GM18498 (cell line): ENCODE results near the gene DUOX2.
"Not testable (repeated sequence)": the region's sequence is repeated elsewhere in the genome, so short reads cannot be mapped to it uniquely, and the experiment has no call there.

Experiments
- ATAC-seq: cut with Tn5 transposase; IDR thresholded peaks from one replicate; pipeline ENCODE4 v1.9.1; 2021; ENCODE audit warnings: mild to moderate bottlenecking, moderate library complexity; ENCODE audit not compliant: unreplicated experiment

DUOX2 gene

DNA sequence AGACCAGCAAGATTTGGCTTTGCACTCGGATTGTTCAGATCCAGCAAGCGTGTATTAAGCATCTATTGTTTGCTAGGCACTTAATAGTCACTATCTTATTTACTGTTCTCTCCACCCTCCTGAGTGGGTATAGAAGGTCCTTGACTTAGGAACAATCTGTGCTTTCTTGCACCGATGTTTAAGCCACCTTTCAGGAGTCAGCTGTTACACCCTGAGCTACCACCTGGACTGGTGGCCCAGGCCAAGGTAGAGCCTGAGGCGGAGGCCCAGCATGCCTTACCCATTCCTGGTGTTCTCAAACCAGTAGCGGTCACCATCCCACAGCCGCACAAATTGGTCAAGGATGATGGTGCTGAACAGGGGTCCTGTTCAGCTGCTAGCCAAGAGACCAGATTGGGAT lies 25.8 kb upstream of the DUOX2 start:
- ATAC-seq: no peak

DNA sequence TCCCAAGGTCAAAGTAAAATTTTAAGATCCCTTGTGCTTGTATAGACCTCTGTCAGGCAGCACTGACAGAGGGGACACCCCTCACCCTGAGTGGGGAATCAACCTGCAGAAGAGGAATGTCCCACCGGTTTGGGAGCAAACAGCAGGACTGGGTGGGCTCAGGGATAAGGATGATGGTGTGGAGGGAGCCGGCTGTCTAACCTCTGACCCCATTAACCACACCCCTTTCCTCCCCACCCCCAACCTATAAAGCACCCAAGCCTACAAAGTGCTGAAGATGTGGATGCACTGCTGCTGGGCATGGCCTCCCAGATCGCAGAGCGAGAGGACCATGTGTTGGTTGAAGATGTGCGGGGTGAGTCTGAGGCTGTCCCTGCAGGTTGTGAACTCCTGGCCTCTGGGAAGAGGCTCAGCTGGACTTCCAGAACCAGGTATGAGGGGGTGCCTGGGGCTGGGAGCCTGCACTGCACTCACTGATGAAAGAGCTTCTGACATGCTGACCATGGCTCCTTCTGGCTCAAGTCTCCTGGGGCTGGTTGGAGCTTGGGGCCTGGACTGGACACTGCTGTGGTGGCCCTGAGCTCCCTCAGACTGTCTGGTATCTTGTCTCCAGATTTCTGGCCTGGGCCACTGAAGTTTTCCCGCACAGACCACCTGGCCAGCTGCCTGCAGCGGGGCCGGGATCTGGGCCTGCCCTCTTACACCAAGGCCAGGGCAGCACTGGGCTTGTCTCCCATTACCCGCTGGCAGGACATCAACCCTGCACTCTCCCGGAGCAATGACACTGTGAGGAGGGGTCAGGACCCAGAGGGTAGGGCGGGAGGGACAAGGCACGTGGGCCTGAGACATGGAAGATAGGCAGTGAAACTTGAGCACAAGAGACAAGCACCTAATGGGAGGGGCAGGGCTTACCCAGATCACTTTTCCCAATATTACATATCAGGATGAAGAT lies 25.1 kb upstream of the DUOX2 start:
- ATAC-seq: no peak

DNA sequence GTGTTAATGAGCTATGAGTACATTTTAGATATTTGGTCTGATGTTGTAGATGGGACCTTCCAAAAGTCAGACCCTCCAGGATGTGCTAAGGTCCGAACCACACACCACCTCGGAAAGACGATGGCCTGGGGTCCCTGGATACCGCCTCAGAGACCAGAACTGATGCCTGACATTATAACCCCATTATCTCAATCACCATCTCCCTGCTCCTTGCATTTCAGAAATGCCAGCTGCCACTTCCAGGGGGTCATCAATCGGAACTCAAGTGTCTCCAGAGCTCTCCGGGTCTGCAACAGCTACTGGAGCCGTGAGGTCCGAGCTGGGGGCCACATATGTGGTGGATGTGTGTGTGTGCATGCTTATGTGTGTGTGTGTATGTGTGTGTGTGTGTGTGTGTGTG lies 23.7 kb upstream of the DUOX2 start:
- no peak for ATAC-seq

DNA sequence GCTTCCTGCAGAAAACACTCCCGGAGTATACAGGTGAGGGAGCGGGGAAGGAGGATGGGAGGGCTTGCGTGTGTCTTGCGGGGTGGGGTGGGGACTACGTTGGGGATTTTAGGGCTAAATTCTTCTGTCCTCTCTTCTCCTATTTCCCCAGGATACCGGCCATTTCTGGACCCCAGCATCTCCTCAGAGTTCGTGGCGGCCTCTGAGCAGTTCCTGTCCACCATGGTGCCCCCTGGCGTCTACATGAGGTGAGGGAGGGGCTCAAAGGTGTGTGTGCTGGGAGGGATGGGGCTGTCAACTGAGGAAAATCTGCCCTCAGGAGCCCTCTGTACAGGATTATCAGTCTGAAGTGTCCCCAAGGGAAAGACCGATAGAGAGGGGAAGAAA lies 22.4 kb upstream of the DUOX2 start:
- no peak for ATAC-seq

DNA sequence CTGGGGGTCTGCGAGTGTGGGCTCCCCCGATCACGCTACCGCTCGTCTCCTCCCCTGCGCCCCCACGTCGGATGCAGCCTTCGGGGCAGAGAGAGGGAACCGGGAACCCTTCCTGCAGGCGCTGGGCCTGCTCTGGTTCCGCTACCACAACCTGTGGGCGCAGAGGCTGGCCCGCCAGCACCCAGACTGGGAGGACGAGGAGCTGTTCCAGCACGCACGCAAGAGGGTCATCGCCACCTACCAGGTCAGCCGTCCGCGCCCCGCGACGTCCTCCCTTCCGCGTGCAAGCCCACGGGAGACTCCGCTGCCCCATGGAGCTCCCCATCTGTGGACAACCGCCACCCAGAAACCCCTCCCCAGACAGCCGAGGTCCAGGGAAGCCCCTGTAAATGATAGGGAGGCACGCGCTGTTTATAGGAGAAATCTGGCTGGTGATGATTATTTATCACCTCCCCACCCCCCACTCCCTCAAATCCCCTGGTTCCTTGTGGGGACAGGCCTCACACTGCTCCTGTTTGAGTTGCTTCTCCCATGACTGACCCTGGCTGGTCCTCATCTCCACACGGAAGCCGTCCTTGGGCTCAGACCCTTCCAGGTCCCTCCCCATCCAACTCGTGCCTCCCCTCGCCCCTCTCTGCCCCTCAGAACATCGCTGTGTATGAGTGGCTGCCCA lies 21.9 kb upstream of the DUOX2 start:
- not testable (repeated sequence) for ATAC-seq

DNA sequence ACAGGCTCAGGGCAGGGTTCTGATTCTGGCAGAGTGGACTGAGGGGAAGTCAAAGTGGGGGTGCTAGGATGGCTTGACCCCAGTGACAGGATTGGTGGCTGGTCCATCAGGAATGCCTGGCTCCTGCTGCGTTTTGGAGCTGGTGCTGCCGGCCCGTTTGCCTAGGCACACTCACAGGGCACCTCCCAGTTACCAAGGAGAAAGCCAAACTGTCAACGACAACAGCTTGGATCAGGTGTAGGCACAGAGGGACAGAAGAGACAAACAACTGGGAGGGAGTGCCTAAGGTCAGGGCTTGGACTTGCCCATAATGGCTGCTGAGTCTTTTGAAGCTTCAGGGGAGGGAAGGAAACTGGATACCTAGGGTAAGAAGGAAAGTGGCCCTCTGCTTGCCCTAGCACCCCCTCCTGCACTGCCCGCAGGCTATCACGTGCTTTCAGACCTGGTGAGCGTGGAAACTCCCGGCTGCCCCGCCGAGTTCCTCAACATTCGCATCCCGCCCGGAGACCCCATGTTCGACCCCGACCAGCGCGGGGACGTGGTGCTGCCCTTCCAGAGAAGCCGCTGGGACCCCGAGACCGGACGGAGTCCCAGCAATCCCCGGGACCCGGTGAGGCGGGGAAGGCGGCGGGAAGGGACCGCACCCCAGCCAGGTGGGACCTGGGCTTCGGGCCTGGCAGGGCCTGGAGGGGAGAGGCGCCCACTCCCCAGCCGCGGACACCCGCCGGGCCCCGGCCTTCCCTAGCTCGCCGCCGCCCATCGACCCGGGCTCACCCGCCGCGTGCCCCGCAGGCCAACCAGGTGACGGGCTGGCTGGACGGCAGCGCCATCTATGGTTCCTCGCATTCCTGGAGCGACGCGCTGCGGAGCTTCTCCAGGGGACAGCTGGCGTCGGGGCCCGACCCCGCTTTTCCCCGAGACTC lies 21.0 kb upstream of the DUOX2 start:
- no peak for ATAC-seq

DNA sequence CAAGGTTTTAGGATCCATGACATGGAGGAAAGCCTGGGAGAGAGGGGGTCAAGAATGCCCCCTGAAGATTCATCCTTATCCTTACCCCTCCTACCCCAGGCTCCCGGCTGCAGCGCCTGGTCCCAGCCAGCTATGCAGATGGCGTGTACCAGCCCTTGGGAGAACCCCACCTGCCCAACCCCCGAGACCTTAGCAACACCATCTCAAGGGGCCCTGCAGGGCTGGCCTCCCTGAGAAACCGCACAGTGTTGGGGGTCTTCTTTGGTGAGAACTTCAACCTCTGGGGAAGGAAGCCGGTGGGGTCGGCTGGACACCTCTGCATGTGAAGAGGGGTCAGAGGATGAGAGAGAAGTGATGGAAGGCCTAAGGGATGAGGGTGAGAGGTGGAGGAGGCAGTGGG lies 20.1 kb upstream of the DUOX2 start:
- no peak for ATAC-seq

DNA sequence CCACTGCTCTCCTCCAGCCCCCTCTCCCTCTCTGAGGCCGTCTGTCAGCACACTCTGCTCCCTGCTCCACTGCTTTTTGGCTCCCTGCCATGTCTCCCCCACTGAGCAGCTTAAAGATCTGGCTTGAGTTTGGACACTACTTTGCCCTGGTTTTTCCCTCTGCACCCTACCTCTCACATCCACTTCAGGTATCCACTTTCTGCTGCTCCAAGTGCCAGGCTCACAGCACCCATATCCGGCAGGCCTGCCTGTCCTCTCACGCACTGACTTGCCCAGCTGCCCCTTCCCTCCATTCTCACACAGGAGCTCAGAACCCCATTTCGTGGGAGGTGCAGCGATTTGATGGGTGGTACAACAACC lies 19.6 kb upstream of the DUOX2 start:
- no peak for ATAC-seq

DNA sequence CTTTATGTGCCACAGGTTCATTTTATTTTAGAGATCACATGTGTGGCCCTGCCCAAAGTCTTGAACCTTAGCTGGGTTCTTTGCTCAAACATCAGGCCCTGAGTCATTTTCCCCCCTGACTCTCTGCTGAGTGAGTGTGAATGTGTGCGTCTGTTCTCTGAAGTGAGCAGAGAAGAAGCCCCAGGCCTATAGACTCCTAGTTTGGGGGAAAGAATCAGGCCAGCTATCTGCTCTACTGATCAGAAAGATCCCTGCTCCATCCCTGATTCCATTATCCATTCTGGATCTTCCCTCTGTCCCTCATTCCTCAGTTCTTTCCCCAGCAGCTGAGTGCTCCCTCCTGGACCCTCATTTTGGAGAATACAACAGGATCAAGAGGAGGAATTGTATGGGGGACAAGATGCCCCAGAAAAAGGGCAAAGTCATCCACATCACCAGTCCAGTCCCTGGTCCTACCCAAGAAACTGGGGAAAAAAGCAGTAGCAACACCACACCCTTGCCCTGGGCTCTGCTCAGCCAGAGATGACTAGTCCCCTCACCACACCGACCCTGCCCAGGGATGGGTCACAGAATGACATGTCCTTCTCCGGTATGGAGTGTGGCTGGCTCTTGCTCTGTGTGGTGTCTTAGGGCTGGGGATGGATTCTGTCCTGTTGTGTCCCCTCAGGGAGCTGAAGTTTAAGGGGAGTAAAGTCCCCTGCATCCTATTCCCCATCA lies 19.0 kb upstream of the DUOX2 start:
- no peak for ATAC-seq

DNA sequence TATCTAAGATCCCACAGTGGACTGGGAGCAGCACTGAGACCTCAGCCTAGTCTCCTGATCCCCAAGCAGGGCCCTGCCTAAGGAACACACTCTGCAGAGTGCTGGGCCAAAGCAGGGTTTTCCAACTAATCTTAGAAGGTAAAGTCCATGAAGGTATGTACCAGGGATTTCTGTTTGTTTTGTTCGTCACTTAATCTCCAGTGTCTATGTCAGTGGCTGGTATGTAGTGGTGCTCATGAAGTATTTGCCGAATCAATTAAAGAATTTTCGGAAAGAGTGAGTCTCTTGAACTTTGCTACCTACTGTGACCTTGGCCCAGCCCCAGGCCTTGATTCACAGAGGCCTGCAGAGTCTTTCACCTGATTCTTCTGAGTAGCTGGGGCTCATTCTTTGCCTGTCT lies 17.5 kb upstream of the DUOX2 start:
- ATAC-seq: no peak

DNA sequence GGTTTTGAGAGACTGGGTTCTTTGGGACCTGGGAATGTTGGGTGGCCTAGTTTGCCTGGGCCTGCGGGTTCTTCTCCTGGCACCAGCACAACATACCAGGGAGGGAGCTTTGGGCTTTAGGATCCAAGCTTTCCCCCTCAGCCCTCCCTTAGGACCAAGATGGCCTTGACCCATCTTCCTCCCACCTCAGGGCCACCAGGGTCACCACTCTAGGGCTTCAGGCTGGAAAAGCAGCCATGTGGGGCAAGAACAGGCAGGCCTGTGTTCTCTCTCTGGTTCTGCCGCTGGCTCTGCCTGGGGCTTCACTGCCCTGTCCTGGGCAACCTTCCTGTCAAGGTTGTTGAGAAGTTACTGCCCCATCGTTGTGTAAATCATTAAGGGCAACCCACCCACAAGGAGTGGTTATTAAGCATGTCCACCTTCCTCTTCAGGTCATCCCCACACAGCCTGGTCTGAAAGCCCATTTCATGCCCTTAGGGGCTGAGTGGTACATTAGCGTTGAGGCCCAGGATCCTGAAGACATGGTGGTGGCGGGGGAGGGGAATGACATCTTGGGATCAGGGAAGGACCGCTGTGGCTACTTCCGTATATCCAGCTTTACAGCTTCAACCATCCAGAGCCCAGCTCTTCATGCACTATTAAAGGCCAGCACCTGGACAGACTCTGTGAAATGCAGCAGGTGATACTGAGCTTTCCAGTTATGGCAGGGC lies 16.5 kb upstream of the DUOX2 start:
- ATAC-seq: no peak

DNA sequence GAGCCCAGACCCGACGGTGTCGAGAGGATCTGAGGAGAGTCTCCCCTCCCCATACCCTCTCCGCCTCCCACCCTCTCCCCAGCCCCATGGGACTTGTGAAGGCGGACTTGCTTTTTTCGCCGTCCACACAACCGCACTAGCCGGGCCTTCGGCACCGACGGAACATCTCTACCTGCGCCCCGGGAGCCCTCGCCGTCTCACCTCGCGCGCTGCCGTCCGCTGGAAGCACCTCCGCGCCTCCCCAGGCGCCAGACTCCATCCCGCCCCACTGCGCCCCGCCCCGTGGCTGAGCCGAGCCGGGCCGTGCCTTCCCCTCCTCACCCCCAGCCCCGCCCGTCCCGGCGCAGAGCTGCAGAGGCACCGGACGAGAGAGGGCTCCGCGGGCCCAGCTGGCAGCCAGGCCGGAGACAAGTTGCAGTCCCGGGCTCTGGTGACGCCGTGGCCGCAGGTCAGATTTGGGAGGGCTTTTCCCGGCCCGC lies 15.7 kb upstream of the DUOX2 start, which contains the start of the genes DUOX1 and DUOXA1:
TSS of gene DUOX1 (plus strand) at position 344 of the 479 bp plus-strand sequence. CDS start 1,973 bp downstream, outside the sequence.
TSS of gene DUOXA1 (minus strand) at position 229 of the 479 bp plus-strand sequence. CDS start 6,865 bp downstream, outside the sequence.
- ATAC-seq: no peak

DNA sequence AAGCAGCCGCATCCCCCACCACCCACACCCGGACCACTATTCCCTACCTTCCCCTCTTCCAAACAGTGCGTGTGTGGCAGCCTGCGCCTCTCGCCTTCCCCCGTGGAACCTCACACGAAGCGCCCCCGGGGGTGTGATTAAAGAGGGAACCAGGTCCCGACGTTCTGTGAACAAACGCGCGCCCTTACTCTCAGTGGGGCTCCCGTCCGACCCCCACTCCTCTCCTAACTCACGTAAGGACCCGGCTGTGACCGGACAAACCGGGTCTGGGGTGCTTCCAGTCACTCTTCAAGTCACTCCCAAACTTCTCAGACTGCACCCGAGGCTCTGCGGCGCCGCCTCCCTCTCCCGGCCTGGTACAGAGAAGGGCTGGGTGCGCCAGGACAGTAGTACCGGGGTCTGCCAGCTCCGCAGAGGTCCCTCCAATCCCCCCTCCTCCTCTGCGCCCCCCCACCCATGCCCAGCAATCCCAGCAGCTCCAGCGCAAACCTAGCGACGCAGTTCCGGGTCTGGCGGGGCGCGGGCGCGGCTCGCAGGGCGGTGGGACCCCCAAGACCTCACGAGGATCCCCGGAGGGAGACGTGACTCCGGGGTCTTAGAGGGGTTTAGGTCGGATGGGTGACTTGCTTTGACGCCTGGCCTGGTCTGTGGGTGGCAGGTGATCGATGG lies 15.1 kb upstream of the DUOX2 start:
- ATAC-seq: no peak

DNA sequence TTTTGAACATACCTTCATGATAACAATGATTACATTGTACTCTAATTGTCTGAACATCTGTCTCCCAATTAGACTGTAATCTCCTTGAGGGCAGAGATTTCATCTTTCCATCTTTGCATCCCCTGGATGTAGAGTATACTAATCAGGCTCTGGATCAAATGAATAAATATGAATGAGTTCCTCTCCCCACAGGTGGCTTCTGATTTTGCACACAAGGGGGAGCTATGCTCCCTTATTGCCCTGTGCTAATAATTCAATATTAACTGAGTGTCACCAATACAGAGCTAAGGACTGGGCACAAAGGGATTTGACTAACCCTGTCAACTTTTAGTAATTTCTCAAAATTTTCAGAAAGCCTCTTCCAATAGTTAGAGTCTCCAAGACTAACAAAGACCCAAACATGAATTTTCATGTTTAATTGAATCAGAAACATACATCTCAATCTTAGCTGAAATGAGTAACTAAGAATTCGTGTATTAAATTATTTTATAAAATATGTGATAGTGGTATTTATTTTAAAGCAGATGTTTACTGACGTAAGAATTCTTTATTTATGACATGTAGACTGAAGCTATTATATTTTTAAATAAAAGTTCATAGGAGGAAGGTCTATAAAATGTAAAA lies 12.7 kb upstream of the DUOX2 start:
- no peak for ATAC-seq

DNA sequence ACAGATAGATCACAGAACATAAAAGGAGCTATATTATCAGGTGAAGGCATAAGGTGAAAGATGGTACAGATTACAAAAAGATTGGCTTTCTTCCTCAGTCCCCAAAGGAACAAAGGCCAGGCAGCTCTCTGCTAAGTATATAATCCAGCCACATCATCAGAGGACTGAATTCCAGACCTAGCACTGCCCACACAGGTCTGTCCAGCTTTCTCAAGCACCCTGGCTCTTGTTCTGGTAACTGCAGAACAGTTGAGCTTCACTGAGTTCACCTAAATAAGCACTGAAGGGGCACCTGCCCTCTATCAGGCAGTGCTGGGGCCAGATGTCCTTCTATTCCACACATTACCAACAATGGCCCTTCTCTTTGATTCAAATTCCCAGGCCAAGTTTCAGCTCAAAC lies 9.4 kb upstream of the DUOX2 start:
- no peak for ATAC-seq

DNA sequence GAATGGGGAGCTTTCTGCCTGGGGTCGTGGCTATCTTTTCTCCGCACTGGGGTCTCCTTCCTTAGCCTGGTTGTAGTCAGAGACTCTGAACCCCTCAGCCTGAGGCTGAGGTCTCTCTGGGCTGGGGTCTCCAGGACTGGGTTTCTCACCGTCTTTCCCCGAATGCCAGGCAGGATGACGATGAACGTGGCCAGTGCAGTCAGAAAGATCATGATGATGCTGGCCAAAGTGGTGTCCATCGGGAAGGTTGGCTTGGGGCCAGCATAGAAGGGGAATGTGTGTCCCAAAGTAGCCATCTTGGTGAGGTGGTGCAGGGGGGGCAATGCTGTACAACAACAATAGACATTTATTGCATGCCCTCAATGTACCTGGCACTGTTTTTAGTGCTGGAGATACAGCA lies 8.7 kb upstream of the DUOX2 start:
- ATAC-seq: no peak

DNA sequence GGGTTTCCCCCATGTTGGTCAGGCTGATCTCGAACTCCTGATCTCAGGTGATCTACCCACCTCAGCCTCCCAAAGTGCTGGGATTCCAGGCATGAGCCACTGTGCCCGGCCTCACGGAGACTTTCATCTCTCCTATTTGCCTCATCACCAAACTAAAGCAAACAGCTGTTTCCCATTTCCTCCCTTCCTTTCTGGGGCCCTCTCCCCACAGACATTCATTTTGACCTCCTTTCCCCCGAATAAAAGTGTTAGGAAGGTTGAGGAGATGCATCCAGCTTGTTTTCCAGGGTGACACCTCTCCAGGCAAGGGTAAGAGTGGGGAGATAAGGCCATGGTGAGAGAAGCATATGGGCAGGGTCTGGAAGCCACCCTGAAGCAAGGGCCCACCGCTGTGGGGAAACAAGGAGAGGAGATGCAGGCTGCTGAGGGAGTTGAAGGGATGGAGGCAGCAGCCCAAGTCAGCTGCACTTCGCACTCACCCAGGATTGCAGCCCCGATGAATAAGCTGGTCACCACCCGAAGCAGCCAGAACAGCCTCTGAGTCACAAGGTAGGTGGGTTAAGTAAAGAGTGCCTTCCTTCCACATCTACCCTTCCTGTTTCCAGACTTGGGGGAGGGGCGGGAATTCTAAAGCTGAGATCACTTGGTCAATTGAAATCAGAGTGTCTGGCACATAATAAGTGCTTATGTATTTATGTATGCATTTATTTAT lies 7.9 kb upstream of the DUOX2 start:
- ATAC-seq: no peak

DNA sequence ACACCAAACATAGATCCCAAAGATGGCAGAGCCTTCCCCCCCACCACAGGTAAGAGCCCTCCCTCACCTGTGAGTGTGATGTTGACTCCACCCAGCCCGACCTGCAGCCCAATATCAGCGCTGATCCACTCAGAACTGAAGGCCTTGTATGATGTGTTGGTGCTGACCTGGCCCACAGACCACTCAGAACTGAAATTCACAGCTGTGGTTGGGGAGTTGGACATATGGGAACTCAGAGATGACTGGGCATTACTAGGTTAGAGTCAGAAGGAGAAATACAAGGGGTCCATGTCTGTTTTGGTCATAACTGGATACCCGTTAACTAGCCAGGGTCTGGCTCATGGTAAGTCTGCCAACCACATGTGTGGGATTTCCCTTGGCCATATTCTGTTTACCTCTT lies 7.0 kb upstream of the DUOX2 start:
- ATAC-seq: no peak
